ENCODE measurements around the gene PFDN1.

PFDN1 gene

GRCh38 chr5:140267559-140268018 lies 35.3 kb downstream of the PFDN1 start:
- no peak overlapping the region for H3K4me3 ChIP-seq (ENCODE audit: low read depth, low read length)
- no peak for TF ChIP-seq CTCF (IDR thresholded peaks at IDR 0.05; ENCODE audit: low read depth, low read length, missing control alignments)
- no peak for DNase-seq (ENCODE audit: low read depth)
- in situ Hi-C loops (cut with HindIII; ENCODE audit: low sequenced_read_pairs): no loop called here

- no peak for DNase-seq (ENCODE audit: low read depth)
- TF ChIP-seq CTCF (IDR thresholded peaks at IDR 0.05; ENCODE audit: low read depth, low read length, missing control alignments): no peak
- in situ Hi-C loops (cut with HindIII; ENCODE audit: low sequenced_read_pairs): no loop called here
- no peak overlapping the region for H3K4me3 ChIP-seq (ENCODE audit: low read depth, low read length)
Observed at GRCh38 chr5:140267201-140267540, 35.7 kb downstream of the PFDN1 start.

GRCh38 chr5:140266471-140267200 lies 36.3 kb downstream of the PFDN1 start:
- in situ Hi-C loops (cut with HindIII; ENCODE audit: low sequenced_read_pairs): no loop called here
- H3K4me3 ChIP-seq (ENCODE audit: low read depth, low read length): no peak overlapping the region
- no peak for DNase-seq (ENCODE audit: low read depth)
- TF ChIP-seq CTCF (IDR thresholded peaks at IDR 0.05; ENCODE audit: low read depth, low read length, missing control alignments): no peak

GRCh38 chr5:140265845-140266244 lies 37.1 kb downstream of the PFDN1 start:
- DNase-seq (ENCODE audit: low read depth): no peak

GRCh38 chr5:140262839-140263238 lies 40.1 kb downstream of the PFDN1 start:
- no peak for TF ChIP-seq CTCF (IDR thresholded peaks at IDR 0.05; ENCODE audit: low read depth, low read length, missing control alignments)
- no peak for DNase-seq (ENCODE audit: low read depth)
- in situ Hi-C loops (cut with HindIII; ENCODE audit: low sequenced_read_pairs): loop anchor here (5.0 kb wide), 1 partner anchor 84 kb away; the partner anchor contains the start of gene HBEGF
- H3K4me3 ChIP-seq (ENCODE audit: low read depth, low read length): no peak overlapping the region

More at GRCh38 chr5:140265845-140266244, 37.1 kb downstream of the PFDN1 start:
- TF ChIP-seq CTCF (IDR thresholded peaks at IDR 0.05; ENCODE audit: low read depth, low read length, missing control alignments): no peak
- H3K4me3 ChIP-seq (ENCODE audit: low read depth, low read length): no peak overlapping the region
- in situ Hi-C loops (cut with HindIII; ENCODE audit: low sequenced_read_pairs): no loop called here

- no peak for TF ChIP-seq CTCF (IDR thresholded peaks at IDR 0.05; ENCODE audit: low read depth, low read length, missing control alignments)
Observed at GRCh38 chr5:140262221-140262620, 40.7 kb downstream of the PFDN1 start.

More at GRCh38 chr5:140262221-140262620, 40.7 kb downstream of the PFDN1 start:
- no peak for DNase-seq (ENCODE audit: low read depth)
- in situ Hi-C loops (cut with HindIII; ENCODE audit: low sequenced_read_pairs): loop anchor here (5.0 kb wide), 1 partner anchor 85 kb away; the partner anchor contains the start of gene HBEGF
- H3K4me3 ChIP-seq (ENCODE audit: low read depth, low read length): no peak overlapping the region

All from astrocyte of the cerebellum (primary cell).